ENCODE results near the gene DNAJC7.
"Not testable (repeated sequence)": the region's sequence is repeated elsewhere in the genome, so short reads cannot be mapped to it uniquely, and the experiment has no call there.

The DNAJC7 gene

GRCh38 chr17:42027961-42028790, 10.9 kb upstream of the DNAJC7 start:
- no peak for TF ChIP-seq POLR2A (IDR thresholded peaks at IDR 0.05; ENCODE audit: low read length)
- TF ChIP-seq GATA1 (IDR thresholded peaks at IDR 0.05; ENCODE audit: low read depth, low read length): no peak
- DNase-seq: no peak

- DNase-seq: no peak
- TF ChIP-seq POLR2A (IDR thresholded peaks at IDR 0.05; ENCODE audit: low read length): no peak
- TF ChIP-seq GATA1 (IDR thresholded peaks at IDR 0.05; ENCODE audit: low read depth, low read length): no peak
These were observed 10.3 kb upstream of the DNAJC7 start for GRCh38 chr17:42027590-42027889.

- TF ChIP-seq GATA1 (IDR thresholded peaks at IDR 0.05; ENCODE audit: low read depth, low read length) (no peak), POLR2A (IDR thresholded peaks at IDR 0.05; ENCODE audit: low read length) (no peak)
- DNase-seq: no peak
These were observed 9.8 kb upstream of the DNAJC7 start for GRCh38 chr17:42026857-42027589.

- TF ChIP-seq GATA1 (IDR thresholded peaks at IDR 0.05; ENCODE audit: low read depth, low read length): no peak
- peak; percentile 52 to 70 for DNase-seq
These were observed 8.7 kb upstream of the DNAJC7 start for GRCh38 chr17:42025936-42026335.

- no peak for DNase-seq
- no peak for TF ChIP-seq GATA1 (IDR thresholded peaks at IDR 0.05; ENCODE audit: low read depth, low read length)
- TF ChIP-seq POLR2A (IDR thresholded peaks at IDR 0.05; ENCODE audit: low read length): no peak
These were observed 7.9 kb upstream of the DNAJC7 start for GRCh38 chr17:42025191-42025579.

- no peak for DNase-seq
These were observed 6.5 kb upstream of the DNAJC7 start for GRCh38 chr17:42023524-42024349.

GRCh38 chr17:42020845-42021244, 3.6 kb upstream of the DNAJC7 start:
- not testable (repeated sequence) for DNase-seq

More at GRCh38 chr17:42023524-42024349, 6.5 kb upstream of the DNAJC7 start:
- TF ChIP-seq GATA1 (IDR thresholded peaks at IDR 0.05; ENCODE audit: low read depth, low read length): no peak
- no peak for TF ChIP-seq POLR2A (IDR thresholded peaks at IDR 0.05; ENCODE audit: low read length)

- TF ChIP-seq POLR2A (IDR thresholded peaks at IDR 0.05; ENCODE audit: low read length) (peak; percentile 60), GATA1 (IDR thresholded peaks at IDR 0.05; ENCODE audit: low read depth, low read length) (no peak)
- DNase-seq: peak; percentile 94 to 96
These were observed 2.5 kb upstream of the DNAJC7 start, which contains the start of gene NKIRAS2 for GRCh38 chr17:42019509-42020404. Gene NKIRAS2, plus strand, starts transcription at chr17:42020090. Its CDS starts 1,488 bp downstream, at chr17:42021578.

- no peak for DNase-seq
- TF ChIP-seq POLR2A (IDR thresholded peaks at IDR 0.05; ENCODE audit: low read length) (no peak), GATA1 (IDR thresholded peaks at IDR 0.05; ENCODE audit: low read depth, low read length) (no peak)
These were observed 1.7 kb upstream of the DNAJC7 start for GRCh38 chr17:42018988-42019387.

- TF ChIP-seq GATA1 (IDR thresholded peaks at IDR 0.05; ENCODE audit: low read depth, low read length) (no peak), POLR2A (IDR thresholded peaks at IDR 0.05; ENCODE audit: low read length) (no peak)
- DNase-seq: peak; percentile 34 to 39
These were observed 1.1 kb upstream of the DNAJC7 start for GRCh38 chr17:42018339-42018738.

- TF ChIP-seq POLR2A (IDR thresholded peaks at IDR 0.05; ENCODE audit: low read length) (no peak), GATA1 (IDR thresholded peaks at IDR 0.05; ENCODE audit: low read depth, low read length) (no peak)
- DNase-seq: peak; percentile 80 to 84
These were observed 594 bp upstream of the DNAJC7 start for GRCh38 chr17:42017866-42018200.

GRCh38 chr17:42016411-42016831, 818 bp downstream of the DNAJC7 start:
- peak; percentile 67 to 76 for DNase-seq
- TF ChIP-seq POLR2A (IDR thresholded peaks at IDR 0.05; ENCODE audit: low read length): no peak
- no peak for TF ChIP-seq GATA1 (IDR thresholded peaks at IDR 0.05; ENCODE audit: low read depth, low read length)

- not testable (repeated sequence) for DNase-seq
These were observed 3.5 kb downstream of the DNAJC7 start for GRCh38 chr17:42013740-42014139.

- DNase-seq: not testable (repeated sequence)
These were observed 4.9 kb downstream of the DNAJC7 start for GRCh38 chr17:42012363-42012762.

All from erythroblast (primary cell).